SHP77 treated with DMSO at 0.1 percent for 48 hours (cell line): ENCODE results near the gene HRH3.
A peak's percentile ranks its signal among the peaks of the same experiment; 100 is the strongest.

Experiments used
- DNase-seq: peaks from one replicate; lab custom pipeline; 2025; lab: John Stamatoyannopoulos, UW

The HRH3 gene

GRCh38 chr20:62197801-62198200 is 22.3 kb downstream of the HRH3 start:
- DNase-seq, result no peak

- DNase-seq, result no peak
These were observed 22.8 kb downstream of the HRH3 start for GRCh38 chr20:62197311-62197710.

GRCh38 chr20:62196286-62196685 is 23.8 kb downstream of the HRH3 start:
- DNase-seq, result no peak

GRCh38 chr20:62195736-62196135 is 24.3 kb downstream of the HRH3 start:
- DNase-seq, result no peak

GRCh38 chr20:62195075-62195405 is 25.0 kb downstream of the HRH3 start:
- no peak for DNase-seq

- no peak for DNase-seq
These were observed 26.7 kb downstream of the HRH3 start for GRCh38 chr20:62193079-62194025.

- no peak for DNase-seq
These were observed 27.4 kb downstream of the HRH3 start for GRCh38 chr20:62192635-62193034.

- DNase-seq, result no peak
These were observed 28.1 kb downstream of the HRH3 start for GRCh38 chr20:62191781-62192559.

- no peak for DNase-seq
These were observed 29.3 kb downstream of the HRH3 start for GRCh38 chr20:62190639-62191411.

GRCh38 chr20:62186887-62187866 is 32.9 kb downstream of the HRH3 start:
- DNase-seq, result no peak

GRCh38 chr20:62186096-62186426 is 34.0 kb downstream of the HRH3 start:
- no peak for DNase-seq

- no peak for DNase-seq
These were observed 36.5 kb downstream of the HRH3 start for GRCh38 chr20:62183426-62184142.

GRCh38 chr20:62182469-62183425 is 37.3 kb downstream of the HRH3 start, which contains the start of gene MTG2:
Gene MTG2, plus strand, starts transcription at chr20:62183028. Its CDS starts 10,393 bp downstream, at chr20:62193421.
- peak; percentile 99 for DNase-seq

- no peak for DNase-seq
These were observed 38.3 kb downstream of the HRH3 start for GRCh38 chr20:62181808-62182207.

GRCh38 chr20:62179162-62179504 is 40.9 kb downstream of the HRH3 start:
- no peak for DNase-seq

- no peak for DNase-seq
These were observed 41.5 kb downstream of the HRH3 start for GRCh38 chr20:62178316-62179161.

- no peak for DNase-seq
These were observed 42.8 kb downstream of the HRH3 start for GRCh38 chr20:62177307-62177706.

GRCh38 chr20:62176866-62177265 is 43.2 kb downstream of the HRH3 start:
- no peak for DNase-seq

GRCh38 chr20:62175711-62176110 is 44.4 kb downstream of the HRH3 start:
- DNase-seq, result no peak
